A549 (cell line): Measurements from ENCODE around the gene AAGAB.

Experiments
- CHD2 ChIP-seq: fragments of 150-350 bp; IDR thresholded peaks from 2 replicates; pipeline ENCODE4 v1.6.1; 2014; ENCODE audit warnings: low read length; ENCODE audit not compliant: partially characterized antibody
- CTCF ChIP-seq: fragments of >200 bp; sonication (Bioruptor Twin); formaldehyde crosslinking; IDR thresholded peaks from 3 replicates; pipeline ENCODE4 v1.5.1; 2016
- FOSL2 ChIP-seq, 2 experiments: fragments of 450-650 bp in 1 of 2; fragments of >200 bp in 1 of 2; sonication (Bioruptor Twin) in 1 of 2; formaldehyde crosslinking; IDR thresholded peaks; 2 replicates each; pipeline versions ENCODE4 v1.5.0 to v1.6.1; 2016 to 2020; ENCODE audit warnings: mild to moderate bottlenecking in 1 of 2, moderate library complexity in 1 of 2
- HDAC2 ChIP-seq: fragments of 200-600 bp; sonication (generic); IDR thresholded peaks from 2 replicates; pipeline ENCODE4 v1.6.1; 2016
- HMGXB4 ChIP-seq: fragments of 250-450 bp; sonication (Bioruptor Pico); IDR thresholded peaks from 2 replicates; pipeline ENCODE4 v1.5.0; 2021; ENCODE audit warnings: mild to moderate bottlenecking, moderate library complexity, borderline replicate concordance
- POLR2A ChIP-seq: IDR thresholded peaks from 2 replicates; pipeline ENCODE4 v1.6.1; 2012; ENCODE audit warnings: mild to moderate bottlenecking, low read length
- RFX5 ChIP-seq: fragments of 450-650 bp; IDR thresholded peaks from 2 replicates; pipeline ENCODE4 v1.7.1; 2014; ENCODE audit warnings: antibody characterized with exemption, mild to moderate bottlenecking, moderate library complexity
- SREBF2 ChIP-seq: fragments of 450-650 bp; IDR thresholded peaks from 2 replicates; pipeline ENCODE4 v1.6.1; 2014; ENCODE audit warnings: mild to moderate bottlenecking, moderate library complexity
- TP53 ChIP-seq: fragments of 250-450 bp; sonication (Bioruptor Pico); IDR thresholded peaks from 2 replicates; pipeline ENCODE4 v1.5.0; 2021; ENCODE audit warnings: mild to moderate bottlenecking, moderate library complexity

GRCh38 chr15:67173786-67174185, 80.7 kb downstream of the AAGAB start:
- no peak for TF ChIP-seq RFX5
- TF ChIP-seq HMGXB4 (CRISPR knock-in tag): no peak
- no peak for TF ChIP-seq CTCF
- TF ChIP-seq POLR2A: no peak
- TF ChIP-seq SREBF2: no peak
- no peak for TF ChIP-seq FOSL2 (IDR thresholded peaks at IDR 0.05)
- no peak for TF ChIP-seq FOSL2 (CRISPR knock-in tag; IDR thresholded peaks at IDR 0.05)
- no peak for TF ChIP-seq TP53 (CRISPR knock-in tag)
- TF ChIP-seq CHD2: no peak
- no peak for TF ChIP-seq HDAC2
